K562 (cell line): Measurements from ENCODE around the gene SOWAHA. TPM values are rescaled to one million over a fixed set of nuclear protein-coding genes. Genes with fewer than 3 reads are reported as not detected.
A peak's percentile ranks its signal among the peaks of the same experiment; 100 is the strongest.

Experiments
- CBFA2T2 ChIP-seq: fragments of 450-650 bp; conservative IDR thresholded peaks from 2 replicates; pipeline ENCODE4 v1.6.1; 2017; ENCODE audit warnings: mild to moderate bottlenecking
- COPS2 ChIP-seq: fragments of 450-650 bp; conservative IDR thresholded peaks from 2 replicates; pipeline ENCODE4 v1.6.1; 2016; ENCODE audit warnings: mild to moderate bottlenecking, moderate library complexity
- CTCFL ChIP-seq: IDR thresholded peaks from 2 replicates; pipeline ENCODE4 v1.6.1; 2011; ENCODE audit warnings: borderline replicate concordance, low read depth, mild to moderate bottlenecking, moderate library complexity, low read length; ENCODE audit not compliant: insufficient read depth, poor library complexity, severe bottlenecking
- FOXP1 ChIP-seq: sonication (generic); formaldehyde crosslinking; IDR thresholded peaks from 2 replicates; pipeline ENCODE4 v1.8.0; 2022; ENCODE audit warnings: mild to moderate bottlenecking, missing genetic modification reagents
- FOXP4 ChIP-seq: sonication (generic); formaldehyde crosslinking; IDR thresholded peaks from 2 replicates; pipeline ENCODE4 v1.8.0; 2022; ENCODE audit warnings: mild to moderate bottlenecking, missing genetic modification reagents, borderline replicate concordance
- HDAC6 ChIP-seq: IDR thresholded peaks from 2 replicates; pipeline ENCODE4 v1.6.1; 2012; ENCODE audit warnings: low read depth, mild to moderate bottlenecking, control low read depth, inconsistent platforms, low read length, moderate library complexity
- KLF16 ChIP-seq: IDR thresholded peaks from 2 replicates; pipeline ENCODE4 v1.6.1; 2016; ENCODE audit warnings: antibody characterized with exemption
- L3MBTL2 ChIP-seq: fragments of 450-650 bp; IDR thresholded peaks from 2 replicates; pipeline ENCODE4 v1.6.1; 2016; ENCODE audit warnings: mild to moderate bottlenecking, moderate library complexity
- MAZ ChIP-seq, 2 experiments: fragments of 450-650 bp in 1 of 2; sonication (generic) in 1 of 2; formaldehyde crosslinking; IDR thresholded peaks in 1 of 2; conservative IDR thresholded peaks in 1 of 2; 2 replicates each; pipeline versions ENCODE4 v1.4.0 to v1.5.0; 2020; ENCODE audit warnings: mild to moderate bottlenecking in 1 of 2, missing genetic modification reagents in 1 of 2
- MECOM ChIP-seq: fragments of 250-450 bp; sonication (Bioruptor Pico); IDR thresholded peaks from 2 replicates; pipeline ENCODE4 v1.8.0; 2022; ENCODE audit warnings: inconsistent platforms
- MTA3 ChIP-seq: fragments of 450-650 bp; formaldehyde crosslinking; IDR thresholded peaks from 2 replicates; pipeline ENCODE4 v1.6.1; 2017; ENCODE audit warnings: mild to moderate bottlenecking, borderline replicate concordance
- PREB ChIP-seq: sonication (generic); formaldehyde crosslinking; IDR thresholded peaks from 2 replicates; pipeline ENCODE4 v1.8.1; 2023; ENCODE audit warnings: mild to moderate bottlenecking, missing genetic modification reagents
- SMARCA4 ChIP-seq: fragments of 450-650 bp; IDR thresholded peaks from 2 replicates; pipeline ENCODE4 v1.6.1; 2016
- SMARCE1 ChIP-seq: fragments of 450-650 bp; IDR thresholded peaks from 2 replicates; pipeline ENCODE4 v1.7.1; 2016; ENCODE audit warnings: mild to moderate bottlenecking
- SRF ChIP-seq, 2 experiments: fragments of 250-450, 450-650 bp in 1 of 2; sonication (Bioruptor Pico) in 1 of 2; sonication (generic) in 1 of 2; formaldehyde crosslinking; IDR thresholded peaks; 2 replicates each; pipeline versions ENCODE4 v1.5.0 to v1.5.1; 2020 to 2022; ENCODE audit warnings: mild to moderate bottlenecking in 1 of 2, missing genetic modification reagents in 1 of 2
- TAF7 ChIP-seq: fragments of 450-650 bp; IDR thresholded peaks from 2 replicates; pipeline ENCODE4 v1.6.1; 2016; ENCODE audit warnings: missing genetic modification characterization, missing compliant biosample characterization
- ZC3H11A ChIP-seq: IDR thresholded peaks from 2 replicates; pipeline ENCODE4 v1.6.1; 2012; ENCODE audit warnings: low read depth, low read length, improper control_type of control experiment
- ZFP36 ChIP-seq: fragments of 150-350 bp; IDR thresholded peaks from 2 replicates; pipeline ENCODE4 v1.6.1; 2018; ENCODE audit warnings: low read length, low read depth; ENCODE audit not compliant: partially characterized antibody
- ZKSCAN8 ChIP-seq: fragments of 200-800 bp; sonication (Bioruptor generic); IDR thresholded peaks from 2 replicates; pipeline ENCODE4 v1.6.1; 2016; ENCODE audit warnings: missing genetic modification characterization, missing compliant biosample characterization
- ZNF740 ChIP-seq, 3 experiments: fragments of 200-800 bp in 1 of 3; sonication (Bioruptor generic) in 1 of 3; sonication (generic) in 1 of 3; formaldehyde crosslinking in 1 of 3; IDR thresholded peaks; 2 replicates each; pipeline versions ENCODE4 v1.6.1 to v1.8.0; 2016 to 2022; ENCODE audit warnings: mild to moderate bottlenecking in 2 of 3, missing compliant biosample characterization in 2 of 3, missing genetic modification characterization in 2 of 3, missing genetic modification reagents in 1 of 3
- polyA plus RNA-seq, 8 experiments: library from polyadenylated mRNA; depleted of rRNA in 4 of 8; stranded (reverse) in 5 of 8; unstranded in 3 of 8; fragments of >200 nt; fragmentation: Nextera tagmentation in 2 of 8; fragmentation: Illumina TruSeq in 1 of 8; extraction: Ambion mirVana in 2 of 8; extraction: Trizol in 1 of 8; gene quantifications; 2 replicates each; pipeline versions ENCODE4 v1.2.1 to v1.2.3, GENCODE V29; 2011 to 2014; ENCODE audit warnings: inconsistent platforms in 1 of 8, missing spikeins in 1 of 8
- total RNA-seq, 7 experiments: library from RNA; depleted of rRNA in 6 of 7; stranded (reverse); fragments of >200 nt in 6 of 7; fragmentation: Illumina TruSeq in 2 of 7; extraction: Trizol in 2 of 7; gene quantifications; 2 replicates each; pipeline versions ENCODE4 v1.2.1 to v1.2.3, GENCODE V29; 2011 to 2021; ENCODE audit warnings: low replicate concordance in 1 of 7

The SOWAHA gene
- total and polyA plus RNA-seq, 9 of the 15 experiments (the other 6 are each of a cell fraction or from before 2014, with no cell fraction given) = not detected

GRCh38 chr5:132865668-132866341 lies 52.7 kb downstream of the SOWAHA start (continued):
- TF ChIP-seq L3MBTL2 (peak; percentile 98), ZKSCAN8 (CRISPR knock-in tag) (peak; percentile 25; the same call in 1 of the 2 replicates), KLF16 (no peak), TAF7 (tag) (no peak), HDAC6 (no peak), MTA3 (no peak), MAZ (CRISPR knock-in tag; conservative IDR thresholded peaks at IDR 0.05 in 1 of 2, IDR thresholded peaks at IDR 0.05 in 1 of 2) (no peak; a peak in 1 of 4 replicates), ZNF740 (CRISPR knock-in tag; IDR thresholded peaks at IDR 0.05) (no peak), ZNF740 (tag; IDR thresholded peaks at IDR 0.05) (no peak), CTCFL (no peak), SMARCE1 (0 out of 2 replicates have a peak, but pooled peaks have one; percentile 29), ZC3H11A (no peak), FOXP1 (0 out of 2 replicates have a peak, but pooled peaks have one; percentile 59), PREB (CRISPR knock-in tag) (no peak), CBFA2T2 (no peak), MECOM (peak; percentile 69; the same call in 1 of the 2 replicates), FOXP4 (CRISPR knock-in tag) (0 out of 2 replicates have a peak, but pooled peaks have one; percentile 48), SMARCA4 (no peak), ZFP36 (no peak), SRF (CRISPR knock-in tag; IDR thresholded peaks at IDR 0.05) (no peak), COPS2 (no peak)
